ENCODE measurements around the gene GAB1. TPM values are rescaled to one million over a fixed set of nuclear protein-coding genes. Genes with fewer than 3 reads are reported as not detected.
A peak's percentile ranks its signal among the peaks of the same experiment; 100 is the strongest.

Gene GAB1
- total and polyA plus RNA-seq, 9 donors = 10.7 to 50.3 (median 32.4) TPM

DNA sequence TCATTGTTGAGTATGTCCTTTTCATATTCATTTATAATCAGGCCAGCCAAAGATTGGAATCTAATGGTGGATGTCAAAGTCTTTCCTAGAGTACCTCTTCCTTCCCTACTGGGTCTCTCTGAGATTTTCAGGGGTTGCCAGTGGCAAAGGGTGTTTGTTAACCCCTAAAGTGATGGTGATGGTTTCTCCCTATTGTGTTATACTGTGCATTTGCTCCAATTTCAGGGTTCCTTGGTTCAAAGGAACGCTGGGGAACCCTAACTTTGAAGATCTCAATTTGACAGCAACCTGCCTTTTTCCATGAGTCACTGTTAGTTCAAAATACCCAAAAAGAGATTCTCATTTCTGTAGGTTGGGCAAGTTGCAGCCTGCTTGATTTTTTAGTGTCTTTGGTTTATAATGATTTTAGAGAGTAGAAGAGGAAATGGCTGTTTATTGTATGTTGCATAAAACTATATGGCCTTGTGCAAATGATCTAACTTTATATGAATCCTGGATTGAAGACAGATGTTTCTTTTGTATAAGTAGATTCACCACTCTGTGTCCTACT, 23.0 kb downstream of the GAB1 start:
- H3K4me3 ChIP-seq = no peak overlapping the region
- 74 to 88% (median 80%) methylated on average over 1 of the region's 1 CpG for WGBS, 3 donors
- H3K9me3 ChIP-seq = no peaks in the 10 kb centered on the region
- DNase-seq = no peak
- no peak for TF ChIP-seq CTCF (IDR thresholded peaks at IDR 0.05)
- TF ChIP-seq POLR2A (IDR thresholded peaks at IDR 0.05) = no peak
- intact Hi-C loops (cut with DNase I) = no loop called here
- H3K27ac ChIP-seq = peak overlapping the region in 1 of 2 donors; percentile 49
- peaks cover 25% of the 10 kb centered on the region for H3K4me1 ChIP-seq (ENCODE audit: insufficient read depth)
- no peaks in the 10 kb centered on the region for H3K36me3 ChIP-seq
- no peaks in the 10 kb centered on the region for H3K27me3 ChIP-seq

GRCh38 chr4:143360838-143361625, 24.4 kb downstream of the GAB1 start:
- DNase-seq = no peak
- H3K27ac ChIP-seq = peak overlapping the region in 1 of 2 donors; percentile 22
- H3K36me3 ChIP-seq = no peaks in the 10 kb centered on the region
- no peaks in the 10 kb centered on the region for H3K9me3 ChIP-seq
- TF ChIP-seq EP300 (IDR thresholded peaks at IDR 0.05) = no peak
- TF ChIP-seq CTCF (IDR thresholded peaks at IDR 0.05) = no peak
- no peak for TF ChIP-seq POLR2A (IDR thresholded peaks at IDR 0.05)
- H3K4me3 ChIP-seq = no peak overlapping the region
- intact Hi-C loops (cut with DNase I) = no loop called here
- no peaks in the 10 kb centered on the region for H3K27me3 ChIP-seq
- WGBS, 3 donors = 7 to 46% (median 16%) methylated on average over 1 of the region's 1 CpG
- peaks cover 19% of the 10 kb centered on the region for H3K4me1 ChIP-seq (ENCODE audit: insufficient read depth)

- no peak overlapping the region for H3K27ac ChIP-seq
- no peaks in the 10 kb centered on the region for H3K9me3 ChIP-seq
- intact Hi-C loops (cut with DNase I) = no loop called here
- no peak overlapping the region for H3K4me3 ChIP-seq
- TF ChIP-seq CTCF (IDR thresholded peaks at IDR 0.05) (no peak), POLR2A (IDR thresholded peaks at IDR 0.05) (no peak), EP300 (IDR thresholded peaks at IDR 0.05) (no peak)
- DNase-seq = no peak
- no peaks in the 10 kb centered on the region for H3K36me3 ChIP-seq
- peaks cover 15% of the 10 kb centered on the region for H3K4me1 ChIP-seq (ENCODE audit: insufficient read depth)
- WGBS, 3 donors = 92 to 94% (median 93%) methylated on average over 5 of the region's 5 CpGs
- H3K27me3 ChIP-seq = no peaks in the 10 kb centered on the region
These were observed 25.8 kb downstream of the GAB1 start for GRCh38 chr4:143362349-143363046.

DNA sequence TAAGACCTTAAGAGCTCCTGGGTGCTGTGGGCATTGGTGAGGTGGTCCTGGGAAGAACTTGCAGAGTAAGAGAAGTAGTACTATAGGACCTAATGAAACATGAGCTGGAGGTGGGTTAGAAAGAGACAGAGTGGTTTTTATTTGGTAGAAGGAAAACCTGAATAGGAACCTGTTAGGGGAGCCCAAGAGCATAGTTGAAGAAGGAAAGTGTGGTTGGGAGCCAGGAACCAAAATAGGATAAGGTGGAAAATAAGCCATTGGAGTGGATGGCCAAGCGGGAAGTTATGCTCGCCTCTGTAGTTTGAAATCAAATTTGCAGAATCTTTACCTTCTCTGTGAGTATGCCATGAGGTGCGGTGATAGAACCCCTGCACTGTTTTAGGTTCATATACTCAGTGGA, 26.7 kb downstream of the GAB1 start:
- intact Hi-C loops (cut with DNase I) = no loop called here
- no peak overlapping the region for H3K4me3 ChIP-seq
- H3K36me3 ChIP-seq = no peaks in the 10 kb centered on the region
- H3K27ac ChIP-seq = no peak overlapping the region
- no peak for TF ChIP-seq CTCF (IDR thresholded peaks at IDR 0.05)
- TF ChIP-seq EP300 (IDR thresholded peaks at IDR 0.05) = no peak
- no peak for TF ChIP-seq POLR2A (IDR thresholded peaks at IDR 0.05)
- no peak for DNase-seq
- no peaks in the 10 kb centered on the region for H3K9me3 ChIP-seq
- WGBS, 3 donors = 97 to 99% (median 97%) methylated on average over 3 of the region's 3 CpGs
- no peaks in the 10 kb centered on the region for H3K27me3 ChIP-seq
- peaks cover 15% of the 10 kb centered on the region for H3K4me1 ChIP-seq (ENCODE audit: insufficient read depth)

Data from ovary (tissue), 9 donors.